DMS79 (cell line): ENCODE data around the gene OTOP3.
A peak's percentile ranks its signal among the peaks of the same experiment; 100 is the strongest.
"Not testable (repeated sequence)": the region's sequence is repeated elsewhere in the genome, so short reads cannot be mapped to it uniquely, and the experiment has no call there.

Experiments used
- DNase-seq: peaks from one replicate; lab custom pipeline; 2025; lab: John Stamatoyannopoulos, UW

Gene OTOP3, protein sequence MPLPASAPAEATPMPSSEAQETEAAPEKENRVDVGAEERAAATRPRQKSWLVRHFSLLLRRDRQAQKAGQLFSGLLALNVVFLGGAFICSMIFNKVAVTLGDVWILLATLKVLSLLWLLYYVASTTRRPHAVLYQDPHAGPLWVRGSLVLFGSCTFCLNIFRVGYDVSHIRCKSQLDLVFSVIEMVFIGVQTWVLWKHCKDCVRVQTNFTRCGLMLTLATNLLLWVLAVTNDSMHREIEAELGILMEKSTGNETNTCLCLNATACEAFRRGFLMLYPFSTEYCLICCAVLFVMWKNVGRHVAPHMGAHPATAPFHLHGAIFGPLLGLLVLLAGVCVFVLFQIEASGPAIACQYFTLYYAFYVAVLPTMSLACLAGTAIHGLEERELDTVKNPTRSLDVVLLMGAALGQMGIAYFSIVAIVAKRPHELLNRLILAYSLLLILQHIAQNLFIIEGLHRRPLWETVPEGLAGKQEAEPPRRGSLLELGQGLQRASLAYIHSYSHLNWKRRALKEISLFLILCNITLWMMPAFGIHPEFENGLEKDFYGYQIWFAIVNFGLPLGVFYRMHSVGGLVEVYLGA

DNA sequence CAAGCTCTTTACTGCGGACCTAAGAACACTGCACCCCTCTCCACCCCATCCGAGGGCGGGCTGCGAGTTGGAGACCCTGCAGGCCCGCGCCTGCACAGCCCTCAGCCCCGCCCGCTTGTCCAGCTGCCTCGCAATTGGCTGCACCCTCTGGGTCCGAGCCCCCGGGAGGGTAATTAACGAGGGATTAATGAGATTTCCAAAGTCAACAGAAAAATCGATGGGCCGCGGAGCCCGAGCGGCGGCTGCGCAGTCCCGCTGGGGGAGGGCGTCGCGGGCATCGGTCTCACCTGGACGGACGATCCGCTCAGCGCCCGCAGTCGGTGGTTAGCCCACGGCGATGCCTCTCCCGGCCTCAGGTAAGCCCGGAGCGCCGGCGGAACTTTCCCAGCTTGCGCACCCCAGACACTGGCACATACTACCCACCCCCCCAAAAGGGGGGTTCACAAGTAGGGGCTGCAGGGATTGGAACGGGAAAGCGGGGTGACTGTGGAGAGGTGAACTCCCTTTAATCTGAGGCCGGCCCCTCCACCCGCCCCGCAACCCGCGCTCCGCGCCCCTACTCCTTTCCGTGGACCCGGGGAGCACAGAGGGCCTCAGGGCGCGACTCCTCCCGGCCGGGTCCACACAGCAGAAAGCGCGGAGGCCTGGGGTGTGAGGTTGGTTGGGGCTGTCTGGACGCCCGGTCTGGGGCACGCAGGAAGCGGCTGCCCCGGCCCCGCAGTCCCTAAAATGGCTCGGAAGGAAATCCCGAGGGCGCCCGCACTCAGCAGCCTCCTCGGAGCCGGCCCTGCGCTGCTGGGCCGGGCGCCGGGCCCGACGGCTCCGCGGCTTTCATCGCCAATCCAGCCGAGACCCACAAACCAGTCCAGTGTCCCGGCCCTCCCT lies at the start of gene OTOP3:
TSS of gene OTOP3 (plus strand) at position 314 of the 885 bp plus-strand sequence. CDS start at position 338, 24 bp downstream.
- no peak for DNase-seq

- no peak for DNase-seq
Measured at GRCh38 chr17:74888469-74888868, 47.2 kb upstream of the OTOP3 start.

DNA sequence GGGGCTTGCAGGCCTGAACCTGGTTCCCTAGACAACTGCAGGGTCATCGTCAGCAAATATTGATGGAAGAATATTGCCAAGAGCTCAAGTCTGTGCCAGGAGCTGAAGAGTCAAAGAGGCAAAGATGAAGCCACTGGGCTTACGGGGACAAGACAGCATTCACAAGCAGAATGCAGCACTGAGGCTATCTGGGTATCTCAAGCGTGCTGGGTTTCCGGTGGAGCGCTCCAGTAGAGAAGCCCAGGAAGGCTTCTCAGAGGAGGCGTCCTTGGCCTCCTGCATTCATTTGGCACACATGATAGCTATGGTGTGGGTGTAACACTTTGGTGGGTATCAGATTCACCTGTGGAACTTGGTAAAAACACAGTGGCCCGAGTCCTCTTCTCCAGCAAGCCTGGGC lies 45.1 kb upstream of the OTOP3 start:
- no peak for DNase-seq

- DNase-seq = peak; percentile 38
Measured at GRCh38 chr17:74892013-74892841, 43.5 kb upstream of the OTOP3 start.

- DNase-seq = no peak
Measured at GRCh38 chr17:74892974-74893911, 42.5 kb upstream of the OTOP3 start, which contains the start of gene FADS6. TSS of gene FADS6 (minus strand) at chr17:74893633. CDS start at chr17:74893595, 38 bp downstream.

GRCh38 chr17:74893936-74894671 lies 41.6 kb upstream of the OTOP3 start:
- no peak for DNase-seq

GRCh38 chr17:74898376-74898946 lies 37.2 kb upstream of the OTOP3 start:
- DNase-seq = no peak

- DNase-seq = no peak
Measured at GRCh38 chr17:74900208-74900607, 35.5 kb upstream of the OTOP3 start.

DNA sequence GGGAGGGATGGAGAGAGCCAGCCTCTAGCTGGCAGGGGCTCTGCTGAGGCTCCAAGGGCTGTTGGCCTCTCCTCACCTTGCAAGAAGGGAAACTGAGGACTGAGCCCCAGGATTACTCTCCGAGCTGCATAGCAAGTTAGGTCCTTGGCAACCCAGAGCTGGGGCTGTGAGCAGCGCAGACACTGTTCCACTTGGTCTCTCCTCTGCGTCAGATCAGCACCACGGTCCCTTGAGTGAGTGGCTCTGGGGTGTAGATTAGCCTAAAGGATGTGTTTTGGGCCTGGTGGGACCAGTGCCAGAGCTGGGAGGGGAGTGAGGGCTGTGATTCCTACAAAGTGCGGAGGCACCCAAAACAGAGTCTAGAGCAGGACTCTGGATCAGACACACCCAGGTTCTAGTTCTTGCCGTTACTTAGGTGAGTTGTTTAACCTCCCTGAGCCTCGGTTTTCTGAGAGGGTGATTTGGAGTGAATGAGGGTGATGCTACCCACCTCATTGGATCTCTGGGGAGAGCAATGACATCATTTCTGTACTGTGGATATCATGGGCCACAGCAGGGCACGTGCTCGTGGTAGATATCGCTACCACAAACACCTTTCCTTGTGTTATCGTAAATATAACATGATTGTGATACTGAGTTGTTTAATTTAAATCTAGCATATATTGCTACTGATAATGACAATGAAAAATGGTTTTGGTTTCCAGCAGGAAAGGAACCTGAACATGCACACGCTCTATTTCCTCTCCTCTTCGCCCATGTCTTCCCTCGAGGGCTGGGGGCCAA lies 34.2 kb upstream of the OTOP3 start:
- no peak for DNase-seq

GRCh38 chr17:74903034-74903433 lies 32.7 kb upstream of the OTOP3 start:
- DNase-seq = no peak

- no peak for DNase-seq
Measured at GRCh38 chr17:74903671-74904070, 32.0 kb upstream of the OTOP3 start.

GRCh38 chr17:74904687-74905409 lies 30.9 kb upstream of the OTOP3 start:
- DNase-seq = no peak

DNA sequence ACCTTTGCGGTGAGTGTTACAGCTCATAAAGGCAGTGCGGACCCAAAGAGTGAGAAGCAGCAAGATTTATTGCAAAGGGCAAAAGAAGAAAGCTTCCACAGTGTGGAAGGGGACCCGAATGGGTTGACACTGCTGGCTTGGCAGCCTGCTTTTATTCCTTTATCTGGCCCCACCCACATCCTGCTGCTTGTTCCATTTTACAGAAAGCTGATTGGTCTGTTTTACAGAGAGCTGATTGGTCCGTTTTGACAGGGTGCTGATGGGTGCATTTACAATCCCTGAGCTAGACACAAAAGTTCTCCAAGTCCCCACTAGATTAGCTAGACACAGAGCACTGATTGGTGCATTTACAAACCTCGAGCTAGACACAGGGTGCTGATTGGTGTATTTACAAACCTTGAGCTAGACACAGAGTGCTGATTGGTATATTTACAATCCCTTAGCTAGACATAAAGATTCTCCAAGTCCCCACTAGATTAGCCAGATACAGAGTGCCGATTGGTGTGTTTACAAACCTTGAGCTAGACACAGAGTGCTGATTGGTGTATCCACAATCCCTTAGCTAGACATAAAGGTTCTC lies 29.4 kb upstream of the OTOP3 start:
- not testable (repeated sequence) for DNase-seq

DNA sequence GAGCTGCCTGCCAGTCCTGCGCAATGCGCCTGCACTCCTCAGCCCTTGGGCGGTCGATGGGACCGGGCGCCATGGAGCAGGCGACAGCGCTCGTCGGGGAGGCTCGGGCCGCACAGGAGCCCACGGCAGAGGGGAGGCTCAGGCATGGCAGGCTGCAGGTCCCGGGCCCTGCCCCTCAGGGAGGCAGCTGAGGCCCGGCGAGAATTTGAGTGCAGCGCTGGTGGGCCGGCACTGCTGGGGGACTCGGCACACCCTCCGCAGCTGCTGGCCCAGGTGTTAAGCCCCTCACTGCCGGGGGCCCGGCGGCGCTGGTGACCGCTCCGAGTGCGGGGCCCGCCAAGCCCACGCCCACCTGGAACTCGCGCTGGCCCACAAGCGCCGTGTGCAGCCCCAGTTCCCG lies 28.7 kb upstream of the OTOP3 start:
- DNase-seq = no peak

DNA sequence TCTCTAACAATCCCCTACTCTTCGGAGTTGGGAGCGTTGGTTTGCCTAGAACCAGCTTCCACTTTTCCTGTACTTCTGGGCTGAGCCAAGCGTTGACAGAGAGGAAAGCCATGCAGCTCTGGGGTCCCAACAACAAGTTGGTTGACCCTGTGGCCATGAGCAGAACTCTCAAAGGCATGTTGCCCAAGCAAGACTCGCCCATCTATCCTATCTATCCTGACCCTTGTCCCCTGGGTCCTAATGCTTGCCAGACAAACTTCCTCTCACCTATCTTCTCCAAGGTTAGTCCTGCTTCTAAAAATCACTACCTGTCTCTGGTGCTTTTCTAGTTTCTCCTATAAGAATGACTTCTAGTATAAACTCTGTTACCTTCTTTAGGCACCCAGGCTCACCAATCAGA lies 26.6 kb upstream of the OTOP3 start:
- not testable (repeated sequence) for DNase-seq

DNA sequence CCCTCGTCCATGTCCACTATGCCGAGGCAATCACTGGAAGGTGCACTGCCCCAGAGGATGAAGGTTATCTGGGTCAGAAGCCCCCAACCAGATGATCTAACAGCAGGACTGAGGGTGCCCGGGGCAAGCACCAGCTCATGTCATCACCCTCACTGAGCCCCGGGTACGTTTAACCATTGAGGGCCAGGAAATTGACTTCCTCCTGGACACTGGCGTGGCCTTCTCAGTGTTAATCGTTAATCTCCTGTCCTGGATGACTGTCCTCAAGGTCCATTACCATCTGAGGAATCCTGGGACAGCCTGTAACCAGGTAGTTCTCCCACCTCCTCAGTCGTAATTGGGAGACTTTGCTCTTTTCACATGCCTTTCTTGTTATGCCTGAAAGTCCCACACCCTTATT lies 24.3 kb upstream of the OTOP3 start:
- DNase-seq = not testable (repeated sequence)

GRCh38 chr17:74916136-74916850 lies 19.4 kb upstream of the OTOP3 start:
- no peak for DNase-seq
